SK-N-MC (cell line): ENCODE data around the gene SSC4D.
A peak's percentile ranks its signal among the peaks of the same experiment; 100 is the strongest.
"Not testable (repeated sequence)": the region's sequence is repeated elsewhere in the genome, so short reads cannot be mapped to it uniquely, and the experiment has no call there.

Source experiments
- DNase-seq: peaks from one replicate; pipeline ENCODE4 v3.0.0-alpha.2; 2011; ENCODE audit warnings: low read depth, low spot score
- H3K27ac ChIP-seq: fragments of 200-600 bp; sonication (generic); 2 replicates; pipeline ENCODE4 v1.5.1; 2016; ENCODE audit warnings: mixed run types
- H3K36me3 ChIP-seq: fragments of 200-600 bp; sonication (generic); 2 replicates; pipeline ENCODE4 v1.6.1; 2017; ENCODE audit warnings: antibody characterized with exemption, low read length, mixed read lengths; ENCODE audit not compliant: insufficient read depth
- H3K4me3 ChIP-seq: fragments of 200-600 bp; sonication (generic); 2 replicates; pipeline ENCODE4 v1.5.1; 2016
- H3K9ac ChIP-seq: fragments of 200-600 bp; sonication (generic); 2 replicates; pipeline ENCODE4 v1.8.0; 2017; ENCODE audit warnings: mixed run types, mixed read lengths; ENCODE audit not compliant: insufficient read length
- H3K9me3 ChIP-seq: fragments of 200-600 bp; sonication (generic); 2 replicates; pipeline ENCODE4 v1.6.1; 2017; ENCODE audit warnings: low read depth, mild to moderate bottlenecking, antibody characterized with exemption, low read length, moderate library complexity, mixed read lengths
- EZH2 ChIP-seq: fragments of 200-600 bp; sonication (generic); IDR thresholded peaks from one replicate; pipeline ENCODE4 v1.6.1; 2017; ENCODE audit warnings: antibody characterized with exemption
- FOXP2 ChIP-seq: optimal IDR thresholded peaks from 2 replicates; pipeline ENCODE3; 2011; ENCODE audit warnings: mild to moderate bottlenecking, moderate library complexity; ENCODE audit not compliant: insufficient read depth; ENCODE audit errors: extremely low read length, control extremely low read depth
- POLR2AphosphoS5 ChIP-seq: IDR thresholded peaks from 2 replicates; pipeline ENCODE4 v1.6.1; 2012; ENCODE audit warnings: mild to moderate bottlenecking, low read depth, low read length, borderline replicate concordance

Gene SSC4D

GRCh38 chr7:76403780-76404494 is 5.6 kb downstream of the SSC4D start:
- no peak overlapping the region for H3K9ac ChIP-seq
- no peaks in the 10 kb centered on the region for H3K9me3 ChIP-seq
- H3K36me3 ChIP-seq = no peaks in the 10 kb centered on the region
- H3K27ac ChIP-seq = no peak overlapping the region
- H3K4me3 ChIP-seq = no peak overlapping the region
- DNase-seq = no peak
- TF ChIP-seq EZH2 (no peak), POLR2AphosphoS5 (no peak), FOXP2 (no peak)

DNA sequence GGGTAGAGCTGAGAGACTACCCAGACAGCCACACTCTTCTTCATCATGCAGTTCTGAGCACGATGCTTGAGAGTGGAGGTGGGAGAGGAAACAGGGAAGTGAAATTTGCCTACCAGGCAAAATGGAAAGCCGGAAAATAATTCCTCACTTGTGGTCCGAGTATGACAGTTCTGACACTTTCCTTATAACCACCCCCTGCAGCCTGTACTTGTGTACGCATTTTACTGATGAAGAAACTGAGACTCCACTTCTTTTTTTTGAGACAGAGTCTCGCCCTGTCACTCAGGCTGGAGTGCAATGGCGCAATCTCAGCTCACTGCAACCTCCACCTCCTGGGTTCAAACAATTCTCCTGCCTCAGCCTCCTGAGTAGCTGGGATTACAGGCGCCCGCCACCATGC is 6.4 kb downstream of the SSC4D start:
- DNase-seq, H3K9ac ChIP-seq, H3K4me3 ChIP-seq, H3K36me3 ChIP-seq, H3K9me3 ChIP-seq, H3K27ac ChIP-seq: not testable (repeated sequence)

- no peaks in the 10 kb centered on the region for H3K36me3 ChIP-seq
- no peaks in the 10 kb centered on the region for H3K9me3 ChIP-seq
- no peak overlapping the region for H3K4me3 ChIP-seq
- DNase-seq = no peak
- TF ChIP-seq EZH2 (no peak), POLR2AphosphoS5 (no peak), FOXP2 (no peak)
- no peak overlapping the region for H3K27ac ChIP-seq
- H3K9ac ChIP-seq = no peak overlapping the region
Measured at GRCh38 chr7:76400248-76400647, 9.2 kb downstream of the SSC4D start.

DNA sequence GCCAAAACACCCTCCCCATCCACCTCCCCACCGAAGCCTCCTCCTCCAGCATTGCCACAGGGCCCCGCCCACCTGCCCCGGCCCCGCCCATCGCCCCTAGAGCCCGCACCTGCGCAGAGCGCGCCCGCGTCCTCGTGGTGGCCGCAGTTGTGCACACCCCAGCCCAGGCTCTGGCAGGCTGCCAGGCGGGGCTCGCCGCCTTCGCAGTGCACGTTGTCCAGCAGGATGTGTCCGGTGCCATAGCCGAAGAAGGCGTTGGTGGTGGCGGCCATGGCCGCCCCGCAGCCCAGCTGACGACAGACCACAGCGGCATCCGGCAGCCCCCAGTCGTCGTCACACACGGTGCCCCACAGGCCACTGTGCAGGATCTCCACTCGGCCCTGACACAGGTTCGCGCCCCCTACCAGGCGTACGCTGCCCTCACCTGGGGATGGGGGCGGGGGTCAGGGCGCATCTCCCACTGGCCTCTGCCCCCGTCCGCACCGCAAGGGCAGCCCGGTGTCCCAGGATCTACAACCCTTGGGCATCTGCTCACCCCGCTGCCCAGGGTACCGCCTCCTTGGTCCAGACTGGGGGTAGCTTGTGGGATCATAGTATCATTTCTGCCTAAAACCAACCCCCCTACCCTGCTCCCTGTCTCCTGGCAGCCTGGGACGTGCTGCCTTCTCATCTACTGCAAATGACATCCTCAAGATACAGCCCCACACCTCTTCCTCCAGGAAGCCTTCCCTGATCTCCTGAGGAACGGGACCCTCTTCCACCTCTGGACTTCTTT is 11.9 kb downstream of the SSC4D start:
- H3K9me3 ChIP-seq = no peaks in the 10 kb centered on the region
- DNase-seq = no peak
- H3K9ac ChIP-seq = peak overlapping the region; percentile 61
- H3K27ac ChIP-seq = no peak overlapping the region
- H3K36me3 ChIP-seq = no peaks in the 10 kb centered on the region
- peak overlapping the region; percentile 78 for H3K4me3 ChIP-seq
- TF ChIP-seq EZH2 (no peak), FOXP2 (no peak), POLR2AphosphoS5 (peak; percentile 74; the same call in 1 of the 2 replicates)

GRCh38 chr7:76396864-76397263 is 12.6 kb downstream of the SSC4D start:
- Histone ChIP-seq H3K9me3 (no peaks in the 10 kb centered on the region), H3K4me3 (peak overlapping the region; percentile 78), H3K9ac (no peak overlapping the region), H3K36me3 (no peaks in the 10 kb centered on the region), H3K27ac (peak overlapping the region; percentile 74)
- DNase-seq = no peak
- no peak for TF ChIP-seq FOXP2
- no peak for TF ChIP-seq EZH2
- no peak for TF ChIP-seq POLR2AphosphoS5

DNA sequence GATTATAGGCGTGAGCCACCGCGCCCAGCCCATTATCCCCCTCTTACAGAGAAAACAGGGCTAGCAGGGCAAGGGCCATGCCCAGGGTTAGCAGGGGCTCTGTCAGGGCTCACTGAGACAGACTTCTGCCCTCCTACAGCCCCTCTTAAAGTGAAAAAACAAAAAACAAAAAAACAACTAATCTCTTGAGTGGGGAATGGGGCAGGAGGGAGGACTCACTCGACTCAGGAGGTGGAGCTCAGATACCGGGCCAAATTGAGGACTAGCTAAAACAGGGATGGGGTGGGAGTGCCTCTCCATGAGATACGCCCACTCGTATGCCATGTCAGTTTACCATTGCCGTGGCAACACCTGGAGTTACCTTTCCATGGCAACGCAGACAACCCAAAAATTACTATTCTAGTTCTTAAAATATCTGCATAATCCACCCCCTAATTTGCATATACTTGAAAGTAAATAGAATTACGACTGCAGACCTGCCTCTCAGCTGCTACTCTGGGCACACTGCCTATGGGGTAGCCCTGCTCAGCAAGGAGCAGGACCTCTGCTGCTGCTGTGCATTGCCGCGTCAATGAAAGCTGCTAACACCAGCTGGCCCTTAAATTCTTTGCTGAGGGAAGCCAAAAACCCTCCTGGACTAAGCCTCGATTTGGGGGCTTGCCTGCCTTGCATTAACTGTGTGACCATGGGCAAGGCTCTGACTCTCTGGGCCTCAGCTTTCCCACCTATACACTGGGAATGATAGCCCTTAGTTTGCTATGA is 13.4 kb downstream of the SSC4D start:
- Histone ChIP-seq H3K9me3 (no peaks in the 10 kb centered on the region), H3K9ac (no peak overlapping the region), H3K4me3 (no peak overlapping the region), H3K27ac (peak overlapping the region; percentile 74), H3K36me3 (no peaks in the 10 kb centered on the region)
- no peak for DNase-seq
- TF ChIP-seq EZH2 (no peak), POLR2AphosphoS5 (no peak), FOXP2 (no peak)

- H3K27ac ChIP-seq = peak overlapping the region; percentile 64
- not testable (repeated sequence) for H3K9ac ChIP-seq, DNase-seq, H3K4me3 ChIP-seq, H3K9me3 ChIP-seq, H3K36me3 ChIP-seq
Measured at GRCh38 chr7:76395605-76395964, 13.9 kb downstream of the SSC4D start.

- H3K9me3 ChIP-seq = no peaks in the 10 kb centered on the region
- no peaks in the 10 kb centered on the region for H3K36me3 ChIP-seq
- no peak overlapping the region for H3K4me3 ChIP-seq
- H3K9ac ChIP-seq = no peak overlapping the region
- TF ChIP-seq EZH2 = no peak
- no peak for TF ChIP-seq FOXP2
- no peak for TF ChIP-seq POLR2AphosphoS5
- DNase-seq = no peak
- peak overlapping the region; percentile 53 for H3K27ac ChIP-seq
Measured at GRCh38 chr7:76394957-76395356, 14.5 kb downstream of the SSC4D start.
